Sigmoid colon (tissue), 7 donors: ENCODE measurements around the gene ZNF865. TPM values are rescaled to one million over a fixed set of nuclear protein-coding genes. Genes with fewer than 3 reads are reported as not detected.

ENCODE experiments used
- DNase-seq: peaks from one replicate; pipeline ENCODE4 v3.0.0-alpha.2; 2019
- H3K27ac ChIP-seq, 4 donors: fragments of 200-600 bp; sonication (generic); one replicate each; pipeline ENCODE4 v1.5.1; 2016 to 2019; ENCODE audit warnings: mild to moderate bottlenecking in 1 of 4
- H3K27me3 ChIP-seq, 3 donors: fragments of 200-600 bp; sonication (generic); one replicate each; pipeline ENCODE4 v1.5.1; 2019; ENCODE audit warnings: mild to moderate bottlenecking in 1 of 3
- H3K36me3 ChIP-seq, 4 donors: fragments of 200-600 bp; sonication (generic); one replicate each; pipeline ENCODE4 v1.5.1; 2016 to 2019
- H3K4me1 ChIP-seq, 4 donors: fragments of 200-600 bp; sonication (generic); one replicate each; pipeline ENCODE4 v1.5.1; 2017 to 2019
- H3K4me3 ChIP-seq, 4 donors: fragments of 200-600 bp; sonication (generic); one replicate each; pipeline ENCODE4 v1.5.1; 2017 to 2019; ENCODE audit warnings: mild to moderate bottlenecking in 2 of 4, moderate library complexity in 1 of 4
- H3K9me3 ChIP-seq, 4 donors: fragments of 200-600 bp in 3 of 4; sonication (generic) in 3 of 4; one replicate each; pipeline versions ENCODE4 v1.5.1 to v1.6.1; 2013 to 2019
- EP300 ChIP-seq, 4 donors: sonication (generic); formaldehyde crosslinking; IDR thresholded peaks; one replicate each; pipeline ENCODE4 v1.6.1; 2017; ENCODE audit warnings: antibody characterized with exemption in 4 of 4
- POLR2A ChIP-seq, 2 donors: fragments of 450-650 bp; IDR thresholded peaks; one replicate each; pipeline ENCODE4 v1.6.1; 2016; ENCODE audit warnings: antibody characterized with exemption in 2 of 2, mild to moderate bottlenecking in 2 of 2, moderate library complexity in 2 of 2
- POLR2AphosphoS5 ChIP-seq, 4 donors: sonication (generic); formaldehyde crosslinking; IDR thresholded peaks; one replicate each; pipeline ENCODE4 v1.6.1; 2017; ENCODE audit warnings: antibody characterized with exemption in 4 of 4
- WGBS, 2 donors: extraction: QIAGEN DNeasy Blood & Tissue Kit; methylation state at CpG; one replicate each; pipeline ENCODE4 v1.1.7; 2013; 5-methylcytosine and 5-hydroxymethylcytosine counted together
- intact Hi-C: fragments of 100-400 bp; cut with DNase I; formaldehyde crosslinking; loops from one replicate; pipeline ENCODE4 v1.15.1; 2023
- polyA plus RNA-seq, 3 donors: library from polyadenylated mRNA; stranded (reverse); fragments of 200-250 nt; gene quantifications; one replicate each; pipeline ENCODE4 v1.2.3, GENCODE V29; 2013
- total RNA-seq, 4 donors: library from RNA; depleted of rRNA; stranded (reverse); fragments of >200 nt; gene quantifications; one replicate each; pipeline ENCODE4 v1.1.0, GENCODE V29; 2016
- TF ChIP-seq, protein P1 (sequence below), 4 experiments: fragments of 450-650 bp in 3 of 4; fragments of 200-600 bp in 1 of 4; IDR thresholded peaks; one replicate each; pipeline ENCODE4 v1.5.1; 2016 to 2019; ENCODE audit warnings: antibody characterized with exemption in 4 of 4, mild to moderate bottlenecking in 3 of 4, moderate library complexity in 2 of 4
- donor health status: healthy with polysubstance abuse.
- donor health status: Bipolar disorder and iron deficiency.
- donor health status: healthy.

The ZNF865 gene
- total and polyA plus RNA-seq, 7 donors, result 2.3 to 9.3 (median 3.0) TPM

- Histone ChIP-seq H3K36me3 (peaks cover 0 to 25% (median 19%) of the 10 kb centered on the region in 4 donors), H3K9me3 (no peaks in the 10 kb centered on the region), H3K4me3 (peak overlapping the region in 2 of 4 donors; percentile 71 to 85), H3K27me3 (no peaks in the 10 kb centered on the region), H3K27ac (peak overlapping the region in 3 of 4 donors; percentile 86 to 94 (median 89)), H3K4me1 (peaks cover 0 to 25% (median 18%) of the 10 kb centered on the region in 4 donors)
- intact Hi-C loops, result no loop called here
- DNase-seq, result no peak
- TF ChIP-seq POLR2A (IDR thresholded peaks at IDR 0.05) (no peak), POLR2AphosphoS5 (IDR thresholded peaks at IDR 0.05) (no peak), EP300 (IDR thresholded peaks at IDR 0.05) (no peak)
- TF ChIP-seq, protein P1, sequence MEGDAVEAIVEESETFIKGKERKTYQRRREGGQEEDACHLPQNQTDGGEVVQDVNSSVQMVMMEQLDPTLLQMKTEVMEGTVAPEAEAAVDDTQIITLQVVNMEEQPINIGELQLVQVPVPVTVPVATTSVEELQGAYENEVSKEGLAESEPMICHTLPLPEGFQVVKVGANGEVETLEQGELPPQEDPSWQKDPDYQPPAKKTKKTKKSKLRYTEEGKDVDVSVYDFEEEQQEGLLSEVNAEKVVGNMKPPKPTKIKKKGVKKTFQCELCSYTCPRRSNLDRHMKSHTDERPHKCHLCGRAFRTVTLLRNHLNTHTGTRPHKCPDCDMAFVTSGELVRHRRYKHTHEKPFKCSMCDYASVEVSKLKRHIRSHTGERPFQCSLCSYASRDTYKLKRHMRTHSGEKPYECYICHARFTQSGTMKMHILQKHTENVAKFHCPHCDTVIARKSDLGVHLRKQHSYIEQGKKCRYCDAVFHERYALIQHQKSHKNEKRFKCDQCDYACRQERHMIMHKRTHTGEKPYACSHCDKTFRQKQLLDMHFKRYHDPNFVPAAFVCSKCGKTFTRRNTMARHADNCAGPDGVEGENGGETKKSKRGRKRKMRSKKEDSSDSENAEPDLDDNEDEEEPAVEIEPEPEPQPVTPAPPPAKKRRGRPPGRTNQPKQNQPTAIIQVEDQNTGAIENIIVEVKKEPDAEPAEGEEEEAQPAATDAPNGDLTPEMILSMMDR (IDR thresholded peaks at IDR 0.05), result no peak
- WGBS, 2 donors, result 95% methylated on average over 90 of the region's 90 CpGs
Observed at GRCh38 chr19:55578761-55579747, 26.4 kb upstream of the ZNF865 start.

GRCh38 chr19:55579766-55580621, 25.5 kb upstream of the ZNF865 start:
- peaks cover 0 to 25% (median 19%) of the 10 kb centered on the region in 4 donors for H3K36me3 ChIP-seq
- WGBS, 2 donors, result 9 to 14% methylated on average over 20 of the region's 20 CpGs
- DNase-seq, result no peak
- peak overlapping the region; percentile 71 to 90 (median 85) for H3K4me3 ChIP-seq
- intact Hi-C loops, result loop anchor here (2.0 kb wide), 1 partner anchor 55 kb away; no protein-coding TSS in a partner anchor
- H3K4me1 ChIP-seq, result peaks cover 0 to 25% (median 18%) of the 10 kb centered on the region in 4 donors
- TF ChIP-seq EP300 (IDR thresholded peaks at IDR 0.05) (no peak), POLR2AphosphoS5 (IDR thresholded peaks at IDR 0.05) (no peak)
- TF ChIP-seq, protein P1 (IDR thresholded peaks at IDR 0.05), result no peak
- no peaks in the 10 kb centered on the region for H3K27me3 ChIP-seq
- H3K9me3 ChIP-seq, result no peaks in the 10 kb centered on the region
- peak overlapping the region; percentile 86 to 94 (median 90) for H3K27ac ChIP-seq

DNA sequence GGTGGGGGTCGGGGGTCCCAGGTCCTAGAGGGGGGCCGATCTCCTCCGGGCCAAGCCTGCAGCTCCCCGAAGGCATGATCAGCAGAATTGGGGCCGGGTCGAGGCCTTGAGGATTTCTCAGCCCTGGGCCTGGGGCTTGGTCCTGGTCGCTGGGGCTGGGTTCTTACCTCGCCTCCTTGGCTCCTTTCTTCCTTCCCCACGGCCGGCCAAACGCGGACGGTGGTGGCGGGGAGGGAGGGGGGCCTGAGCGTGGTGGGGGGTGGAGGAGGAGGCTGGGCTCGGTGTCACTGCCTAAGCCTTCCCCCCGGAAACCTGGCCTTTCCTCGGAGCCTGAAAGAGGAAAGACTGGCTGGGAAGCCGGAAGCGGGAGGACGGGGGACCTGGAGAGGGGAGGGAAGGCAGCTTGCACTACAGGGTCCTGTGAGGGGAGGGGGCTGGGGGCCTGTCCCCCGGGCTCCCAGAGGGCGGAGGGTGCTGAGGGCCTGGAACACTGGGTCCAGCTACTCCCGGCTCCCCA, 24.8 kb upstream of the ZNF865 start, which contains the start of gene ZNF579:
Gene ZNF579, minus strand, starts transcription at position 221 of the 517 bp plus-strand sequence. CDS start 1,209 bp downstream, outside the sequence.
- H3K9me3 ChIP-seq, result no peaks in the 10 kb centered on the region
- no peaks in the 10 kb centered on the region for H3K27me3 ChIP-seq
- peak within 1 kb of the TSS; percentile 71 to 90 (median 85) for H3K4me3 ChIP-seq
- TF ChIP-seq EP300 (IDR thresholded peaks at IDR 0.05) (no peak), POLR2AphosphoS5 (IDR thresholded peaks at IDR 0.05) (peak in 2 of 4 donors; percentile 46 to 49)
- H3K36me3 ChIP-seq, result peaks cover 0 to 25% (median 19%) of the 10 kb centered on the region in 4 donors
- DNase-seq, result peak; percentile 93
- peak within 1 kb of the TSS; percentile 86 to 94 (median 90) for H3K27ac ChIP-seq
- WGBS, 2 donors, result 1% methylated on average over 24 of the region's 24 CpGs
- intact Hi-C loops, result loop anchor here (1.0 to 2.0 kb wide), 2 partner anchors 54 to 63 kb away; no protein-coding TSS in a partner anchor
- peaks cover 0 to 31% (median 23%) of the 10 kb centered on the region in 4 donors for H3K4me1 ChIP-seq

DNA sequence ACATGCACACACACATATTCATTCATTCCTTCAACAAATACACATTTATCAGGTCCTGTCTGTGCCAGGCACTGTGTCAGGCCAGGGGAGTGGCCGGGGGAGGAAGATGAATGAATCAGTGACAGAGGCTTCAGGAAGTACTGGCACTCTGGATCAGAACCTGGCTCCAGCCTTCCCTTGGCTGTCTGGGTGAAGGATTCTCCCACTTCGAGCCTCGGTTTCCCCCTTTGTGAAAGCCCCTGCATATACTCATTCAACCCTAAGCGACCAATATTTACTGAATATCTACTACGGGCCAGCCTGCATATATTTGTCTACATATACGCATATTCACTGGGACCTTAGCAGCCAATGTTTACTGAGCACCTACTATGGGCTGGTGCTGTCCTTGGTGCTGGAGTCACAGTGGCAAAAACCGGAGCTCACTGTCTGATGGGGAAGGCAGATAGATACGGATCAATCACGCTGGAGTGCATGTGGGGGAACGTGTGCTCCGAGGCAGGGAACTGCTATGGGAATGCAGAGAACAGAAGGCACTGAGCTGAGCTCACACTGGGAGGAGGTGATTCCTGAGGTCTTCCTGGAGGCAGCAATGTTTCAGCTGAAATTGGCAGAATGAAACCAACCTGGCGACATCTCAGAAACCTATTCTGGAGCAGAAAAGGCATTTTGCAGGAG, 24.2 kb upstream of the ZNF865 start:
- Histone ChIP-seq H3K9me3 (no peaks in the 10 kb centered on the region), H3K4me1 (peaks cover 0 to 37% (median 29%) of the 10 kb centered on the region in 4 donors), H3K36me3 (peaks cover 0 to 25% (median 19%) of the 10 kb centered on the region in 4 donors), H3K27me3 (no peaks in the 10 kb centered on the region), H3K4me3 (peak overlapping the region; percentile 71 to 90 (median 85)), H3K27ac (peak overlapping the region; percentile 86 to 94 (median 90))
- no peak for DNase-seq
- WGBS, 2 donors, result 15 to 37% methylated on average over 12 of the region's 12 CpGs
- TF ChIP-seq, protein P1 (IDR thresholded peaks at IDR 0.05), result no peak
- no peak for TF ChIP-seq EP300 (IDR thresholded peaks at IDR 0.05)
- TF ChIP-seq POLR2AphosphoS5 (IDR thresholded peaks at IDR 0.05), result no peak
- TF ChIP-seq POLR2A (IDR thresholded peaks at IDR 0.05), result no peak
- intact Hi-C loops, result loop anchor here (1.0 to 2.0 kb wide), 2 partner anchors 54 to 64 kb away; no protein-coding TSS in a partner anchor
